GM21786 (cell line): ENCODE data around the gene DLX6.

Experiments
- ATAC-seq: cut with Tn5 transposase; IDR thresholded peaks from one replicate; pipeline ENCODE4 v1.9.1; 2021; ENCODE audit not compliant: unreplicated experiment

The DLX6 gene

GRCh38 chr7:97005183-97006054 lies at the start of gene DLX6:
TSS of gene DLX6 (plus strand) at chr7:97005553. CDS start at chr7:97005978, 425 bp downstream.
- no peak for ATAC-seq

GRCh38 chr7:96959135-96959534 lies 46.2 kb upstream of the DLX6 start:
- ATAC-seq = no peak

GRCh38 chr7:96962221-96962885 lies 43.0 kb upstream of the DLX6 start:
- no peak for ATAC-seq

GRCh38 chr7:96968981-96969380 lies 36.4 kb upstream of the DLX6 start:
- no peak for ATAC-seq

- no peak for ATAC-seq
Observed at GRCh38 chr7:96970739-96971138, 34.6 kb upstream of the DLX6 start.

GRCh38 chr7:96973986-96974385 lies 31.4 kb upstream of the DLX6 start:
- no peak for ATAC-seq

- no peak for ATAC-seq
Observed at GRCh38 chr7:96976106-96976505, 29.2 kb upstream of the DLX6 start.

GRCh38 chr7:96977445-96977844 lies 27.9 kb upstream of the DLX6 start:
- no peak for ATAC-seq

- ATAC-seq = no peak
Observed at GRCh38 chr7:96979551-96980276, 25.6 kb upstream of the DLX6 start.

GRCh38 chr7:96982586-96982985 lies 22.8 kb upstream of the DLX6 start:
- ATAC-seq = no peak

- no peak for ATAC-seq
Observed at GRCh38 chr7:96985992-96986391, 19.4 kb upstream of the DLX6 start.

- ATAC-seq = no peak
Observed at GRCh38 chr7:96986901-96987300, 18.5 kb upstream of the DLX6 start.

- no peak for ATAC-seq
Observed at GRCh38 chr7:96987719-96988118, 17.6 kb upstream of the DLX6 start.

- no peak for ATAC-seq
Observed at GRCh38 chr7:96989241-96989858, 16.0 kb upstream of the DLX6 start.

- ATAC-seq = no peak
Observed at GRCh38 chr7:96989859-96990317, 15.5 kb upstream of the DLX6 start.

GRCh38 chr7:96991546-96992191 lies 13.7 kb upstream of the DLX6 start:
- ATAC-seq = no peak

- ATAC-seq = no peak
Observed at GRCh38 chr7:96992192-96993005, 13.0 kb upstream of the DLX6 start.

GRCh38 chr7:96993094-96993865 lies 12.1 kb upstream of the DLX6 start:
- ATAC-seq = no peak

- ATAC-seq = no peak
Observed at GRCh38 chr7:96993980-96994379, 11.4 kb upstream of the DLX6 start.
